AG04450 (cell line): ENCODE results near the gene GDPGP1. TPM values are rescaled to one million over a fixed set of nuclear protein-coding genes. Genes with fewer than 3 reads are reported as not detected.
"Not testable (repeated sequence)": the region's sequence is repeated elsewhere in the genome, so short reads cannot be mapped to it uniquely, and the experiment has no call there.

Experiments
- CTCF ChIA-PET: fragments of 300-600, 350-600 bp; formaldehyde crosslinking; extraction: SDS; loops from one replicate; lab custom pipeline; 2022; ENCODE audit warnings: antibody characterized with exemption, inconsistent platforms; lab: Charles Lee
- POLR2A ChIA-PET: fragments of 350-600 bp; formaldehyde crosslinking; extraction: SDS; loops from one replicate; lab custom pipeline; 2021; ENCODE audit warnings: antibody characterized with exemption, inconsistent platforms; lab: Yijun Ruan, JAX
- DNase-seq: peaks from one replicate; pipeline ENCODE4 v3.0.0-alpha.2; 2011; ENCODE audit warnings: low read depth, low spot score
- H3K27ac ChIP-seq: one replicate; pipeline ENCODE4 v1.5.1; 2012; ENCODE audit warnings: low read depth, low read length, control low read depth
- H3K27me3 ChIP-seq: one replicate; pipeline ENCODE4 v1.6.0; 2012; ENCODE audit warnings: low read length; ENCODE audit not compliant: control insufficient read depth, insufficient read depth
- H3K4me3 ChIP-seq: 2 replicates; pipeline ENCODE4 v1.5.1; 2011; ENCODE audit warnings: mild to moderate bottlenecking, low read depth, low read length, control low read depth
- H3K9me3 ChIP-seq: 2 replicates; pipeline ENCODE4 v1.5.1; 2012; ENCODE audit warnings: low read length; ENCODE audit not compliant: control insufficient read depth, insufficient read depth
- CTCF ChIP-seq: IDR thresholded peaks from 2 replicates; pipeline ENCODE4 v1.5.1; 2011; ENCODE audit warnings: low read depth, low read length, control low read depth, inconsistent platforms
- polyA plus RNA-seq: library from polyadenylated mRNA; depleted of rRNA; stranded (reverse); fragments of >200 nt; gene quantifications from 2 replicates; pipeline ENCODE4 v1.2.3, GENCODE V29; 2011

Gene GDPGP1
- polyA plus RNA-seq, 1 experiment: 2.7 TPM

GRCh38 chr15:90268415-90268814 is 34.4 kb downstream of the GDPGP1 start:
- DNase-seq: no peak
- TF ChIP-seq CTCF: no peak
- ChIA-PET CTCF (interaction anchor here (0.7 to 1.4 kb wide), 2 partner anchors 52 to 73 kb away, joined by 3 to 8 read pairs; no protein-coding TSS in a partner anchor), POLR2A (interaction anchor here (0.7 to 1.5 kb wide), 2 partner anchors 9 to 10 kb away, joined by 5 to 6 read pairs; no protein-coding TSS in a partner anchor)
- no peaks in the 10 kb centered on the region for H3K27me3 ChIP-seq
- no peak overlapping the region for H3K27ac ChIP-seq
- no peak overlapping the region for H3K4me3 ChIP-seq
- H3K9me3 ChIP-seq: peaks cover 5% of the 10 kb centered on the region; the same call in 1 of the 2 replicates

GRCh38 chr15:90270502-90271150 is 36.6 kb downstream of the GDPGP1 start:
- Histone ChIP-seq H3K27ac (no peak overlapping the region), H3K27me3 (no peaks in the 10 kb centered on the region), H3K9me3 (peaks cover 9% of the 10 kb centered on the region; the same call in 1 of the 2 replicates), H3K4me3 (no peak overlapping the region)
- CTCF ChIA-PET: interaction anchor here (1.3 to 2.2 kb wide), 2 partner anchors 23 to 32 kb away, joined by 3 to 9 read pairs; no protein-coding TSS in a partner anchor
- no peak for DNase-seq
- TF ChIP-seq CTCF: no peak
- POLR2A ChIA-PET: no interaction called here

GRCh38 chr15:90271459-90272166 is 37.6 kb downstream of the GDPGP1 start:
- CTCF ChIA-PET: interaction anchor here (2.2 kb wide), 1 partner anchor 22 kb away, joined by 9 read pairs; no protein-coding TSS in a partner anchor
- TF ChIP-seq CTCF: no peak
- H3K27ac ChIP-seq: no peak overlapping the region
- POLR2A ChIA-PET: no interaction called here
- H3K27me3 ChIP-seq: no peaks in the 10 kb centered on the region
- peaks cover 6% of the 10 kb centered on the region; the same call in 1 of the 2 replicates for H3K9me3 ChIP-seq
- no peak overlapping the region for H3K4me3 ChIP-seq
- no peak for DNase-seq

GRCh38 chr15:90278467-90278866 is 44.5 kb downstream of the GDPGP1 start:
- H3K27me3 ChIP-seq, H3K27ac ChIP-seq, H3K9me3 ChIP-seq, H3K4me3 ChIP-seq, DNase-seq: not testable (repeated sequence)
- CTCF ChIA-PET: interaction anchor here (1.0 kb wide), 1 partner anchor 15 kb away, joined by 5 read pairs; no protein-coding TSS in a partner anchor
- POLR2A ChIA-PET: interaction anchor here (1.3 kb wide), 1 partner anchor 10 kb away, joined by 5 read pairs; no protein-coding TSS in a partner anchor

- H3K9me3 ChIP-seq, POLR2A ChIA-PET, H3K4me3 ChIP-seq, H3K27ac ChIP-seq, H3K27me3 ChIP-seq, DNase-seq: not testable (repeated sequence)
- CTCF ChIA-PET: interaction anchor here (0.8 to 2.1 kb wide), 2 partner anchors 13 kb away, joined by 3 to 9 read pairs; no protein-coding TSS in a partner anchor
These were observed 46.7 kb downstream of the GDPGP1 start for GRCh38 chr15:90280743-90281142.

GRCh38 chr15:90281637-90282036 is 47.6 kb downstream of the GDPGP1 start:
- DNase-seq, H3K4me3 ChIP-seq, H3K27ac ChIP-seq, H3K9me3 ChIP-seq, POLR2A ChIA-PET, H3K27me3 ChIP-seq: not testable (repeated sequence)
- CTCF ChIA-PET: interaction anchor here (2.1 kb wide), 1 partner anchor 12 kb away, joined by 9 read pairs; no protein-coding TSS in a partner anchor
